ENCODE data around the gene SFI1. TPM values are rescaled to one million over a fixed set of nuclear protein-coding genes. Genes with fewer than 3 reads are reported as not detected.

Gene SFI1
- total RNA-seq, 1 experiment from 2014 or later = 59.2 TPM

- BruUV-seq (replicated peaks) = TSS peak; percentile 49
- no peaks in the 10 kb centered on the region for H3K9me3 Mint-ChIP-seq (ENCODE audit: low read depth, unreplicated experiment)
- no peaks in the 10 kb centered on the region for H3K27me3 Mint-ChIP-seq (ENCODE audit: unreplicated experiment)
- intact Hi-C loops (cut with micrococcal nuclease; ENCODE audit: unreplicated experiment) = no loop called here
- no peak overlapping the region for H3K27ac Mint-ChIP-seq (ENCODE audit: unreplicated experiment)
- peak; percentile 35 for TF ChIP-seq CTCF (IDR thresholded peaks at IDR 0.05; ENCODE audit: unreplicated experiment)
- H3K4me3 Mint-ChIP-seq (ENCODE audit: low read depth, unreplicated experiment) = peak overlapping the region; percentile 98
- DNase-seq = no peak
- peaks cover 47% of the 10 kb centered on the region for H3K36me3 Mint-ChIP-seq (ENCODE audit: insufficient read depth, unreplicated experiment)
- H3K4me1 Mint-ChIP-seq (ENCODE audit: low read depth, unreplicated experiment) = peaks cover 33% of the 10 kb centered on the region
- CTCF ChIA-PET = no interaction called here
Observed at GRCh38 chr22:31628969-31629708, 132.8 kb downstream of the SFI1 start.

GRCh38 chr22:31629741-31630184, 133.4 kb downstream of the SFI1 start:
- CTCF ChIA-PET = interaction anchor here (1.8 to 2.3 kb wide), 3 partner anchors 32 to 340 kb away, joined by 4 to 14 read pairs (median 12); partner anchors contain the start of gene PISD
- DNase-seq = no peak
- Mint-ChIP-seq H3K9me3 (ENCODE audit: low read depth, unreplicated experiment) (no peaks in the 10 kb centered on the region), H3K27me3 (ENCODE audit: unreplicated experiment) (no peaks in the 10 kb centered on the region), H3K4me1 (ENCODE audit: low read depth, unreplicated experiment) (peaks cover 38% of the 10 kb centered on the region), H3K36me3 (ENCODE audit: insufficient read depth, unreplicated experiment) (peaks cover 46% of the 10 kb centered on the region), H3K27ac (ENCODE audit: unreplicated experiment) (peak overlapping the region; percentile 82), H3K4me3 (ENCODE audit: low read depth, unreplicated experiment) (peak overlapping the region; percentile 98)
- intact Hi-C loops (cut with micrococcal nuclease; ENCODE audit: unreplicated experiment) = no loop called here
- TF ChIP-seq CTCF (IDR thresholded peaks at IDR 0.05; ENCODE audit: unreplicated experiment) = no peak
- no TSS peak for BruUV-seq (replicated peaks)

- intact Hi-C loops (cut with micrococcal nuclease; ENCODE audit: unreplicated experiment) = no loop called here
- CTCF ChIA-PET = interaction anchor here (0.7 to 2.3 kb wide), 6 partner anchors 16 to 339 kb away, joined by 3 to 14 read pairs (median 5); partner anchors contain the start of gene PISD
- peaks cover 43% of the 10 kb centered on the region for H3K4me1 Mint-ChIP-seq (ENCODE audit: low read depth, unreplicated experiment)
- no TSS peak for BruUV-seq (replicated peaks)
- H3K9me3 Mint-ChIP-seq (ENCODE audit: low read depth, unreplicated experiment) = no peaks in the 10 kb centered on the region
- no peak for TF ChIP-seq CTCF (IDR thresholded peaks at IDR 0.05; ENCODE audit: unreplicated experiment)
- peaks cover 40% of the 10 kb centered on the region for H3K36me3 Mint-ChIP-seq (ENCODE audit: insufficient read depth, unreplicated experiment)
- peak; percentile 95 for DNase-seq
- H3K27me3 Mint-ChIP-seq (ENCODE audit: unreplicated experiment) = no peaks in the 10 kb centered on the region
- peak overlapping the region; percentile 82 for H3K27ac Mint-ChIP-seq (ENCODE audit: unreplicated experiment)
- peak overlapping the region; percentile 98 for H3K4me3 Mint-ChIP-seq (ENCODE audit: low read depth, unreplicated experiment)
Observed at GRCh38 chr22:31630331-31631329, 134.3 kb downstream of the SFI1 start.

GRCh38 chr22:31631436-31631835, 135.1 kb downstream of the SFI1 start:
- no peaks in the 10 kb centered on the region for H3K9me3 Mint-ChIP-seq (ENCODE audit: low read depth, unreplicated experiment)
- BruUV-seq (replicated peaks) = no TSS peak
- DNase-seq = no peak
- H3K36me3 Mint-ChIP-seq (ENCODE audit: insufficient read depth, unreplicated experiment) = peaks cover 33% of the 10 kb centered on the region
- intact Hi-C loops (cut with micrococcal nuclease; ENCODE audit: unreplicated experiment) = no loop called here
- no peak overlapping the region for H3K27ac Mint-ChIP-seq (ENCODE audit: unreplicated experiment)
- CTCF ChIA-PET = interaction anchor here (0.7 to 2.3 kb wide), 5 partner anchors 15 to 339 kb away, joined by 4 to 14 read pairs (median 5); partner anchors contain the start of gene PISD
- H3K4me1 Mint-ChIP-seq (ENCODE audit: low read depth, unreplicated experiment) = peaks cover 49% of the 10 kb centered on the region
- H3K4me3 Mint-ChIP-seq (ENCODE audit: low read depth, unreplicated experiment) = peak overlapping the region; percentile 98
- TF ChIP-seq CTCF (IDR thresholded peaks at IDR 0.05; ENCODE audit: unreplicated experiment) = no peak
- H3K27me3 Mint-ChIP-seq (ENCODE audit: unreplicated experiment) = no peaks in the 10 kb centered on the region

Measured in Calu3 (cell line).